Epithelial cell of esophagus (primary cell): ENCODE data around the gene SELPLG.
"Not testable (repeated sequence)": the region's sequence is repeated elsewhere in the genome, so short reads cannot be mapped to it uniquely, and the experiment has no call there.

ENCODE experiments used
- DNase-seq: peaks from one replicate; pipeline ENCODE4 v3.0.0; 2010; ENCODE audit warnings: low read depth
- H3K4me3 ChIP-seq: 2 replicates; pipeline ENCODE4 v1.5.1; 2011; ENCODE audit warnings: mild to moderate bottlenecking, low read length, control low read depth
- TF ChIP-seq, protein P1 (sequence below): IDR thresholded peaks from 2 replicates; pipeline ENCODE4 v1.5.1; 2011; ENCODE audit warnings: low read depth, mild to moderate bottlenecking, low read length, control low read depth, inconsistent platforms; ENCODE audit not compliant: insufficient read depth; ENCODE audit errors: missing control alignments

SELPLG gene

GRCh38 chr12:108635997-108636808 is 2.5 kb upstream of the SELPLG start:
- TF ChIP-seq, protein P1, sequence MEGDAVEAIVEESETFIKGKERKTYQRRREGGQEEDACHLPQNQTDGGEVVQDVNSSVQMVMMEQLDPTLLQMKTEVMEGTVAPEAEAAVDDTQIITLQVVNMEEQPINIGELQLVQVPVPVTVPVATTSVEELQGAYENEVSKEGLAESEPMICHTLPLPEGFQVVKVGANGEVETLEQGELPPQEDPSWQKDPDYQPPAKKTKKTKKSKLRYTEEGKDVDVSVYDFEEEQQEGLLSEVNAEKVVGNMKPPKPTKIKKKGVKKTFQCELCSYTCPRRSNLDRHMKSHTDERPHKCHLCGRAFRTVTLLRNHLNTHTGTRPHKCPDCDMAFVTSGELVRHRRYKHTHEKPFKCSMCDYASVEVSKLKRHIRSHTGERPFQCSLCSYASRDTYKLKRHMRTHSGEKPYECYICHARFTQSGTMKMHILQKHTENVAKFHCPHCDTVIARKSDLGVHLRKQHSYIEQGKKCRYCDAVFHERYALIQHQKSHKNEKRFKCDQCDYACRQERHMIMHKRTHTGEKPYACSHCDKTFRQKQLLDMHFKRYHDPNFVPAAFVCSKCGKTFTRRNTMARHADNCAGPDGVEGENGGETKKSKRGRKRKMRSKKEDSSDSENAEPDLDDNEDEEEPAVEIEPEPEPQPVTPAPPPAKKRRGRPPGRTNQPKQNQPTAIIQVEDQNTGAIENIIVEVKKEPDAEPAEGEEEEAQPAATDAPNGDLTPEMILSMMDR: no peak
- no peak for DNase-seq

DNA sequence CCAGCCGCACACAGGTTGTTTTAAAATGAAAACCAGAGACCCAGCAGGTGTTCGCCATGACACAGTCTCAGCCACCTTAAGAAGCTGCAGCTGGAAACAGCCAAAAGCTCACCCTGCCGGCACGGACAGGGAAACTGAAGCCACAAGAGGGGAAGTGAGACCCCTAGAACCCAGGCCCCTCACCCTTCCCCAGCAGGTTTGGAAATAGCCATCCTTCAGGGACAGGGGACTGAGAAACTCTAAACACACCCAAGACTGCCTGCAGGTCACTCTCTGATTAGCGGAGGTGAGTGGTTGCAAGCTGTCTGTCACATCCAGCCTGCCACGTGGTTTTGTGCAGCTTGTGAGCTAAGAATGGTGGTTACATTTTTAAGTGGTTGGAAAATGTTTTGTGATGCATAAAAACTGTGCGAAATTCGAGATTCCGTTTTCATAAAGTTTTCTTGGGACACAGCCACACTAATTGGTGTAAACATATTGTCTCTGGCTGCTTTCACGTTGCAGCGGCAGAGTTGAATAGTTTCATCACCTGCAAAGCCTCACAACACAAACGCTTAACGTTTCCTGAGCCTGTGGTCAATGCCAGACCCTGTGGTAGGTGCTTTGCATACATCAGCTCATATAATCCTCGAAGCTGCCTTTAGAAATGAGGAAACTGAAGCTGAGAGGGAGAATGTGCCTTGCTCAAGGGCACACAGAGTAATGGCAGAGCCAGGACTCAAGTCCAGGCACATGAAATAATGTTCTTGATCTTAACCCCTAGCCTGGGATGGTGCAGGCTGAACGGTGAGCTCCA is 1.7 kb upstream of the SELPLG start:
- DNase-seq: no peak
- TF ChIP-seq, protein P1: no peak
- no peak overlapping the region for H3K4me3 ChIP-seq

More at GRCh38 chr12:108635997-108636808, 2.5 kb upstream of the SELPLG start:
- no peak overlapping the region for H3K4me3 ChIP-seq

- no peak for DNase-seq
- H3K4me3 ChIP-seq: no peak overlapping the region
- TF ChIP-seq, protein P1: no peak
These were observed 652 bp upstream of the SELPLG start for GRCh38 chr12:108634341-108634751.

GRCh38 chr12:108633081-108633533 is 587 bp downstream of the SELPLG start:
- DNase-seq: no peak
- TF ChIP-seq, protein P1: no peak
- no peak overlapping the region for H3K4me3 ChIP-seq

DNA sequence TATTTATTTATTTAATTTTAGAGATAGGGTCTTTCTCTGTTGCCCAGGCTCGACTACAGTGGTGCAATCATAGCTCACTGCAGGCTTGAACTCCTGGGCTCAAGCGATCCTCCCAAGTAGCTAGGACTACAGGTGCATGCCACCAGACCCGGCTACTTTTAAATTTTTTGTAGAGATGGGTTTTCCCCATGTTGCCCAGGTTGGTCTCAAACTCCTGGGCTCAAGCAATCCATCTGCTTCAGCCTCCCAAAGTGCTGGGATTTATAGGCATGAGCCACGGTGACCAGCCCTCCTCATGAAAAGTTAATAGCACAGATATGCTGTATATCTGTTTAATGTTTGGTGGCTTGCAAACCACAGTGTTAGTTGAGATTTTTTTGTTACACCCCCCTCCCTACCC is 2.4 kb downstream of the SELPLG start:
- not testable (repeated sequence) for H3K4me3 ChIP-seq, DNase-seq

GRCh38 chr12:108630481-108631207 is 3.0 kb downstream of the SELPLG start:
- TF ChIP-seq, protein P1: no peak
- DNase-seq: peak; percentile 93
- no peak overlapping the region for H3K4me3 ChIP-seq
